NOMO-1 (cell line): Measurements from ENCODE around the gene BAIAP2L1.
A peak's percentile ranks its signal among the peaks of the same experiment; 100 is the strongest.

Experiments used
- DNase-seq, 2 experiments: peaks; one replicate each; lab custom pipeline; 2025; ENCODE audit not compliant: unreplicated experiment in 2 of 2; lab: John Stamatoyannopoulos, UW

The BAIAP2L1 gene

GRCh38 chr7:98360221-98361130 is 40.4 kb downstream of the BAIAP2L1 start:
- no peak for DNase-seq

- no peak for DNase-seq
Measured at GRCh38 chr7:98359395-98359794, 41.5 kb downstream of the BAIAP2L1 start.

GRCh38 chr7:98358706-98359105 is 42.2 kb downstream of the BAIAP2L1 start:
- DNase-seq, result no peak

GRCh38 chr7:98357751-98358161 is 43.1 kb downstream of the BAIAP2L1 start:
- DNase-seq, result peak; percentile 63 to 82

- no peak for DNase-seq
Measured at GRCh38 chr7:98355250-98355538, 45.7 kb downstream of the BAIAP2L1 start.

- no peak for DNase-seq
Measured at GRCh38 chr7:98354511-98355249, 46.2 kb downstream of the BAIAP2L1 start.

- no peak for DNase-seq
Measured at GRCh38 chr7:98354052-98354451, 46.8 kb downstream of the BAIAP2L1 start.

- peak in 1 of 2 experiments; percentile 43 for DNase-seq
Measured at GRCh38 chr7:98352621-98353020, 48.3 kb downstream of the BAIAP2L1 start.

GRCh38 chr7:98351136-98351535 is 49.8 kb downstream of the BAIAP2L1 start:
- DNase-seq, result no peak

GRCh38 chr7:98348726-98349474 is 52.0 kb downstream of the BAIAP2L1 start:
- no peak for DNase-seq

- DNase-seq, result no peak
Measured at GRCh38 chr7:98346515-98347069, 54.3 kb downstream of the BAIAP2L1 start.

GRCh38 chr7:98341106-98341505 is 59.8 kb downstream of the BAIAP2L1 start:
- no peak for DNase-seq

- no peak for DNase-seq
Measured at GRCh38 chr7:98339043-98339442, 61.8 kb downstream of the BAIAP2L1 start.

GRCh38 chr7:98338441-98338840 is 62.4 kb downstream of the BAIAP2L1 start:
- no peak for DNase-seq

- no peak for DNase-seq
Measured at GRCh38 chr7:98335411-98335977, 65.4 kb downstream of the BAIAP2L1 start.

GRCh38 chr7:98334081-98334480 is 66.8 kb downstream of the BAIAP2L1 start:
- no peak for DNase-seq

GRCh38 chr7:98330926-98331529 is 69.9 kb downstream of the BAIAP2L1 start:
- DNase-seq, result no peak

GRCh38 chr7:98329791-98330373 is 71.0 kb downstream of the BAIAP2L1 start:
- no peak for DNase-seq

GRCh38 chr7:98329100-98329790 is 71.6 kb downstream of the BAIAP2L1 start:
- DNase-seq, result no peak
